Neural crest cell (in vitro differentiated cells): ENCODE measurements around the gene CPTP. TPM values are rescaled to one million over a fixed set of nuclear protein-coding genes. Genes with fewer than 3 reads are reported as not detected.
"Not testable (repeated sequence)": the region's sequence is repeated elsewhere in the genome, so short reads cannot be mapped to it uniquely, and the experiment has no call there.

Experiments
- DNase-seq: peaks from one replicate; pipeline ENCODE4 v3.0.0; 2021; ENCODE audit warnings: low read depth, mixed read lengths, low spot score
- H3K27ac Mint-ChIP-seq: one replicate; pipeline ENCODE4 v1.8.0; 2021; ENCODE audit warnings: mild to moderate bottlenecking, mixed read lengths; ENCODE audit not compliant: unreplicated experiment
- H3K27me3 Mint-ChIP-seq: 2 replicates; pipeline ENCODE4 v1.8.0; 2021; ENCODE audit warnings: low read depth, mild to moderate bottlenecking, mixed read lengths
- H3K36me3 Mint-ChIP-seq: 2 replicates; pipeline ENCODE4 v1.8.0; 2021; ENCODE audit warnings: low read depth, mild to moderate bottlenecking, mixed read lengths
- H3K4me1 Mint-ChIP-seq: 2 replicates; pipeline ENCODE4 v1.8.0; 2021; ENCODE audit warnings: mixed read lengths
- H3K4me3 Mint-ChIP-seq: one replicate; pipeline ENCODE4 v1.8.0; 2021; ENCODE audit warnings: mild to moderate bottlenecking, mixed read lengths
- H3K9me3 Mint-ChIP-seq: 2 replicates; pipeline ENCODE4 v1.8.0; 2021; ENCODE audit warnings: mixed read lengths
- total RNA-seq: library from RNA; stranded (reverse); gene quantifications from 2 replicates; pipeline ENCODE4 v1.2.1, GENCODE V29; 2021
- TF ChIP-seq, protein P1 (sequence below): fragments of 200-600 bp; sonication (generic); conservative IDR thresholded peaks from 2 replicates; pipeline ENCODE4 v1.5.0; 2021; ENCODE audit warnings: antibody characterized with exemption, mild to moderate bottlenecking

CPTP gene
- total RNA-seq, 1 donor from 2014 or later = 18.9 TPM

DNA sequence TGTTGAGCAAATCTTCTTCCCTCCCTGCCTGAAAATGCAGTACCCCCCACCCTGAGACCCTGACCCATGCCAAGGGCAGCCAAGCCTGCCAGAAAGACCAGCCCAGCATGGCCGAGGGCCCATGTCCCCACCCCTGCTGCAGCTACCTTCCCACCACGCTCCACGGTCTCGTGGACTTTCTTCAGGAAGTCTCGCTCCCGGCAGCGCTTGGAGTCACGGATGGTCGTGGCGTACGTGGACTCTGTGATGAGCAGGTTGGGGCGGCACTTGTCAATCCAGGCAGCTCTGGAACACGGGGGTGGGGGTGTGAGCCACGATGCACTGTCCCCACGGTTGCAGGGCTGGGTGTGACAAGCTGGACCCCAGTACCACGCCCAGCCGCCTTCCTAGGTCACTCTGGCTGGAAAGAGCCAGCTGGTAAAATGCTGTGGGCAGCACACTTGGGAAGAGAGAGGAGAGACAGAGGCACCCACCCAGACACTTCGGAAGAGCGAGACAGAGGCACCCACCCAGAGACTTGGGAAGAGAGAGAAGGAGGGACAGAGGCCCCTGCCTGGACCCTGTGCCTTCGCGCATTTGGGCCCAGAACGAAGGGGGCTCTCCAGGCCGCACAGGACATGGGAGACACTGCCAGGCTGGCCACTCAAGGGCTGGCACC is 9.8 kb upstream of the CPTP start:
- no peaks in the 10 kb centered on the region for H3K27me3 Mint-ChIP-seq
- no peak overlapping the region for H3K27ac Mint-ChIP-seq
- peaks cover 11% of the 10 kb centered on the region for H3K4me1 Mint-ChIP-seq
- TF ChIP-seq, protein P1, sequence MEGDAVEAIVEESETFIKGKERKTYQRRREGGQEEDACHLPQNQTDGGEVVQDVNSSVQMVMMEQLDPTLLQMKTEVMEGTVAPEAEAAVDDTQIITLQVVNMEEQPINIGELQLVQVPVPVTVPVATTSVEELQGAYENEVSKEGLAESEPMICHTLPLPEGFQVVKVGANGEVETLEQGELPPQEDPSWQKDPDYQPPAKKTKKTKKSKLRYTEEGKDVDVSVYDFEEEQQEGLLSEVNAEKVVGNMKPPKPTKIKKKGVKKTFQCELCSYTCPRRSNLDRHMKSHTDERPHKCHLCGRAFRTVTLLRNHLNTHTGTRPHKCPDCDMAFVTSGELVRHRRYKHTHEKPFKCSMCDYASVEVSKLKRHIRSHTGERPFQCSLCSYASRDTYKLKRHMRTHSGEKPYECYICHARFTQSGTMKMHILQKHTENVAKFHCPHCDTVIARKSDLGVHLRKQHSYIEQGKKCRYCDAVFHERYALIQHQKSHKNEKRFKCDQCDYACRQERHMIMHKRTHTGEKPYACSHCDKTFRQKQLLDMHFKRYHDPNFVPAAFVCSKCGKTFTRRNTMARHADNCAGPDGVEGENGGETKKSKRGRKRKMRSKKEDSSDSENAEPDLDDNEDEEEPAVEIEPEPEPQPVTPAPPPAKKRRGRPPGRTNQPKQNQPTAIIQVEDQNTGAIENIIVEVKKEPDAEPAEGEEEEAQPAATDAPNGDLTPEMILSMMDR = no peak
- H3K4me3 Mint-ChIP-seq = peak overlapping the region; percentile 23
- DNase-seq = no peak
- peaks cover 2% of the 10 kb centered on the region for H3K36me3 Mint-ChIP-seq
- H3K9me3 Mint-ChIP-seq = no peaks in the 10 kb centered on the region

DNA sequence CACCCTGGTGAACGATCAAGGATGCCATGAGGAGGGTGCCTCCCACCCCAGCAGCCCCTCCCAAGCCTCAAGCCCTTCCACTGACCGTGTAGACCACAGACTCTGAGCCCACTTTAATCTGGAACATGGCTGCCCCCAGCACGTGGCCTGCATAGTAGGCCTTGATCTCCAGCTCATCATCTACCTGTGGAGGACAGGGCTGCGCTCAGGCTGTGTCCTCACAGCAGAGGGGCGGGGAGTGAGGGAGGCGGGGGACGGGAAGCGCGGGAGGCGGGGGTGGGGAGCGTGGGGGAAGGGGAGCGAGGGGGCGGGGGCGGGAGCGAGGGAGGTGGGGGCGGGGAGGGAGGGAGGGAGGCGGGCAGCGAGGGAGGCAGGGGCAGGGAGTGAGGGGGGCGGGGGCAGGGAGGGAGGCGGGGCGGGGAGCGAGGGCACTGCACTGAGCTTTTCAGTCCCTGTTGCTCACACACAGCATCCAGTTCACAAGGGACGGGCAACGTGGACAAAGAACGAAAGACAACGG is 9.1 kb upstream of the CPTP start:
- peaks cover 2% of the 10 kb centered on the region for H3K36me3 Mint-ChIP-seq
- no peak for DNase-seq

DNA sequence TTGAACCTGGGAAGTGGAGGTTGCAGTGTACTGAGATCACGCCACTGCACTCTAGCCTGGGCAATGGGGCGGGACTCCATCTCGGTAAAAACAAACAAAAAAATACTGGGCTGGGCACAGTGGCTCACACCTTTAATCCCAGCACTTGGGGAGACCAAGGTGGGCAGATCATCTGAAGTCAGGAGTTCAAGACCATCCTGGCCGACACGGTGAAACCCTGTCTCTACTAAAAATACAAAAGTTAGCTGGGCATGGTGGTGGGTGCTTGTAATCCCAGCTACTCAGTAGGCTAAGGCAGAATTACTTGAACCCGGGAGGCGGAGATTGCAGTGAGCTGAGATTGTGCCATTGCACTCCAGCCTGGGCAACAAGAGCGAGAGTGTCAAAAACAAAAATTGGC is 8.4 kb upstream of the CPTP start:
- not testable (repeated sequence) for H3K9me3 Mint-ChIP-seq, H3K27ac Mint-ChIP-seq, H3K27me3 Mint-ChIP-seq, DNase-seq, H3K36me3 Mint-ChIP-seq
- H3K4me3 Mint-ChIP-seq = peak overlapping the region; percentile 31
- peaks cover 11% of the 10 kb centered on the region for H3K4me1 Mint-ChIP-seq

More for the DNA sequence above, 9.1 kb upstream of the CPTP start:
- Mint-ChIP-seq H3K4me1 (peaks cover 11% of the 10 kb centered on the region), H3K4me3 (peak overlapping the region; percentile 23), H3K27me3 (no peaks in the 10 kb centered on the region), H3K27ac (peak overlapping the region; percentile 57), H3K9me3 (no peaks in the 10 kb centered on the region)
- TF ChIP-seq, protein P1 = no peak

DNA sequence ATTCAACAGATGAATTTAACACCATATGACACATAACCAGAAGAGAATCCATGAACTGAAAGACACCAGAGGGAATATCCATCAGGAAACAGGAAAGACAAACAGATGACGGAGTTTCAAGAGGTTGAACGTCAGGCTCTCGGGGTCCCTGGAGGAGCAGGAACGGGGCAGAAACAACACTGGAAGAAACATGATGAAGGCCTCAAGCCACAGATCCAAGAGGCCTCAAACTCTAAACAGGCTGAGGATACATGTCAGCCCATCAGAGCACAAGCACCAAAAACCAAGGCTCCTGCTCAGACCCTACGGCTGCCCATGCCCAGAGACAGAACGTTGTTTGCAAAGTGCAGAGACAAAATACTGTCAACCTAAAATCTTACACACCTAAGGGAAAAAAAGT is 7.2 kb upstream of the CPTP start:
- H3K27me3 Mint-ChIP-seq = no peaks in the 10 kb centered on the region
- peaks cover 2% of the 10 kb centered on the region for H3K36me3 Mint-ChIP-seq
- H3K4me1 Mint-ChIP-seq = peaks cover 15% of the 10 kb centered on the region
- peak overlapping the region; percentile 19 for H3K4me3 Mint-ChIP-seq
- no peak for DNase-seq
- H3K9me3 Mint-ChIP-seq = no peaks in the 10 kb centered on the region
- H3K27ac Mint-ChIP-seq = no peak overlapping the region
- TF ChIP-seq, protein P1 = no peak

DNA sequence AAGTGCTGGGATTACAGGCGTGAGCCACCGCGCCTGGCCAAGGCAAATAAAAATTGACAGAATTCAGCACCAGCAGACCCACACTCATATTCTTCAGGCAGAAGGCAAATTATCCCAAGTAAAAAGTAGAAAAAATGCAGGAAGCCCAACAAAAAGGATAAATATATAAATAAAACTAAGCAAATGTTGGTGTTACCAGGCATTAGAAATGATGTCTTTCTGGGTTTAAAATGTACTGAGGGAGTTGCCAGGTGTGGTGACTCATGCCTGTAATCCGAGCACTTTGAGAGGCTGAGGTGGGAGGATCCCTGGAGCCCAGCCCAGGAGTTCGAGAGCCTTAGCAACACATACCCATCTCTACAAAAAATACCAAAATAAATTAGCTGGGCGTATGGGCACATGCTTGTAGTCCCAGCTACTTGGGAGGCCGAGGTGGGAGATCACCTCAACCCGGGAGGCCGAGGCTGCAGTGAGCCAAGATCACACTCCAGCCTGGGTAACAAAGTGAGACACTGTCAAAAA is 6.4 kb upstream of the CPTP start:
- no peak for DNase-seq
- Mint-ChIP-seq H3K4me1 (peaks cover 15% of the 10 kb centered on the region), H3K27me3 (no peaks in the 10 kb centered on the region), H3K9me3 (no peaks in the 10 kb centered on the region), H3K4me3 (peak overlapping the region; percentile 62), H3K36me3 (peaks cover 2% of the 10 kb centered on the region), H3K27ac (no peak overlapping the region)
- TF ChIP-seq, protein P1 = no peak
